ENCODE results near the gene TMEM37. TPM values are rescaled to one million over a fixed set of nuclear protein-coding genes. Genes with fewer than 3 reads are reported as not detected.

Gene TMEM37
- total and polyA plus RNA-seq, 2 of the 13 experiments (the other 11 are each of a cell fraction or from before 2014, with no cell fraction given) = 37.7 to 115 TPM

GRCh38 chr2:119425620-119426395 is 5.8 kb upstream of the TMEM37 start (continued):
- no peak for TF ChIP-seq NFATC3 (CRISPR knock-in tag; IDR thresholded peaks at IDR 0.05)
- 0 out of 2 replicates have a peak, but pooled peaks have one; percentile 23 for TF ChIP-seq ZBTB21 (CRISPR knock-in tag; IDR thresholded peaks at IDR 0.05)
- peak; percentile 82 for TF ChIP-seq HNF4A (CRISPR knock-in tag; IDR thresholded peaks at IDR 0.05)
- TF ChIP-seq IKZF1 (IDR thresholded peaks at IDR 0.05) = no peak
- TF ChIP-seq ZNF772 (CRISPR knock-in tag; IDR thresholded peaks at IDR 0.05) = no peak
- TF ChIP-seq AKAP8 (CRISPR knock-in tag; IDR thresholded peaks at IDR 0.05) = 0 out of 2 replicates have a peak, but pooled peaks have one; percentile 47
- TF ChIP-seq ZNF773 (CRISPR knock-in tag; IDR thresholded peaks at IDR 0.05; ENCODE audit: borderline replicate concordance) = no peak
- TF ChIP-seq PAWR (CRISPR knock-in tag; IDR thresholded peaks at IDR 0.05; ENCODE audit: borderline replicate concordance) = no peak
- peak; percentile 21; the same call in 1 of the 2 replicates for TF ChIP-seq ZNF350 (CRISPR knock-in tag; IDR thresholded peaks at IDR 0.05; ENCODE audit: borderline replicate concordance, low read depth)
- peak; percentile 75; the same call in 1 of the 2 replicates for TF ChIP-seq TGIF2 (CRISPR knock-in tag; IDR thresholded peaks at IDR 0.05)
- no peak for TF ChIP-seq RNF2 (conservative IDR thresholded peaks at IDR 0.05; ENCODE audit: low read depth)
- TF ChIP-seq KLF16 (CRISPR knock-in tag; IDR thresholded peaks at IDR 0.05) = peak in 1 of 2 experiments; percentile 71; a peak in 1 of 4 replicates
- TF ChIP-seq FOSL2 (CRISPR knock-in tag; IDR thresholded peaks at IDR 0.05) = peak; percentile 76
- TF ChIP-seq NCOA1 (CRISPR knock-in tag; IDR thresholded peaks at IDR 0.05) = no peak
- 0 out of 2 replicates have a peak, but pooled peaks have one; percentile 39 for TF ChIP-seq CBX5 (CRISPR knock-in tag; IDR thresholded peaks at IDR 0.05; ENCODE audit: borderline replicate concordance)
- TF ChIP-seq BCLAF1 (IDR thresholded peaks at IDR 0.05) = no peak
- TF ChIP-seq IRF9 (CRISPR knock-in tag; IDR thresholded peaks at IDR 0.05; ENCODE audit: borderline replicate concordance) = no peak
- TF ChIP-seq ZEB1 (IDR thresholded peaks at IDR 0.05; ENCODE audit: insufficient replicate concordance, low read depth) = peak; percentile 68
- no peak for TF ChIP-seq ZNF607 (CRISPR knock-in tag; IDR thresholded peaks at IDR 0.05; ENCODE audit: borderline replicate concordance)
- TF ChIP-seq ZNF652 (CRISPR knock-in tag; IDR thresholded peaks at IDR 0.05; ENCODE audit: borderline replicate concordance, low read depth) = peak; percentile 64; the same call in 1 of the 2 replicates
- TF ChIP-seq UBTF (CRISPR knock-in tag; IDR thresholded peaks at IDR 0.05) = 0 out of 2 replicates have a peak, but pooled peaks have one; percentile 8
- TF ChIP-seq DMAP1 (CRISPR knock-in tag; IDR thresholded peaks at IDR 0.05) = no peak
- peak; percentile 97 for TF ChIP-seq SOX13 (IDR thresholded peaks at IDR 0.05)
- peak in 1 of 2 experiments; percentile 97; a peak in 2 of 4 replicates for TF ChIP-seq SOX13 (CRISPR knock-in tag; conservative IDR thresholded peaks at IDR 0.05 in 1 of 2, IDR thresholded peaks at IDR 0.05 in 1 of 2)
- TF ChIP-seq SOX6 (IDR thresholded peaks at IDR 0.05) = no peak
- TF ChIP-seq SOX6 (CRISPR knock-in tag; IDR thresholded peaks at IDR 0.05) = peak; percentile 96

All from HepG2 (cell line).